ENCODE data around the gene ELF5. TPM values are rescaled to one million over a fixed set of nuclear protein-coding genes. Genes with fewer than 3 reads are reported as not detected.

ELF5 gene
- total and polyA plus RNA-seq, 10 of the 15 experiments (the other 5 are each of a cell fraction or from before 2014, with no cell fraction given): not detected

DNA sequence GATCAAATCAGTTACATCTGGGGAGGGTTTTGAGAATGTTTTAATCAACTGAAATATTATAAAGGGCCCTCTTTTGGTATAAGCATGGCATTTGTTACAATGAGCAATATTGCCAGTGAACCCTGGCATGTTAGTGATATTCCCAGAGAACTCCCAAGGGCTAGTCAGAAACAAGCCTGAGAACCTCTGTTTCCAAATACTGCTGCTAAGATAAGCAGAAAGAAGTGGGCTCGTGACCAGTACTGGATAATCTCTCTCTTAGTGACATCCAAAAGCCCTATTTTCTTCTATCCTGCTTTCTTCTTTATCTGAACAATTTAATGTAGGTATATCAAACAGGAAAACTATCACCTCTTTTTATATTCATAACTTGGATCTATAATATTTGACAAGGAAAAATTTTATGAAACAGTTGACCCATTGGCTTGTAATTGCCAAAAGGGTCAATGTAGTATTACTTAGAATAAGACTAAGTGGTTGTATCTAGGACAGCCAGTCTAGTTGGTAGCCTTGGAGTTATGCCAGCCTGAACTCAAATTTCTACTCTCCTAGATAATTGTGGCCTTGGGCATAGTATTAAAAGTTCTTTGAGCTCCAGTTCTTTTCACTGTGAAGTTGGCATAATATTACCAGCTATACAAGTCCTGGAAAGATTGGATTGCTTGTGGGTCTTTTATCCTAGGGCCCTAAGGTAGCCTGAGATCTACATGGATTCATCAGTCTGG lies 59.1 kb downstream of the ELF5 start:
- CTCF ChIA-PET: interaction anchor here (0.5 kb wide), 1 partner anchor 523 kb away, joined by 3 read pairs; no protein-coding TSS in a partner anchor
- POLR2A ChIA-PET: interaction anchor here (0.7 kb wide), 1 partner anchor 9 kb away, joined by 3 read pairs; no protein-coding TSS in a partner anchor
- intact Hi-C loops (cut with micrococcal nuclease; ENCODE audit: unreplicated experiment): no loop called here
- H3K79me2 ChIP-seq (ENCODE audit: control insufficient read depth, insufficient read depth, low read length): no peaks in the 10 kb centered on the region
- FAIRE-seq (no peak), DNase-seq (ENCODE audit: low read depth, low spot score) (no peak), ATAC-seq (no peak)
- WGBS (ENCODE audit: insufficient coverage, insufficient replicate concordance, low lambda C conversion rate, missing lambda C conversion rate): 95% methylated on average over 1 of the region's 1 CpG
- no TSS peak for BruUV-seq (replicated peaks)
- H3K27me3 ChIP-seq (replicated peaks in 1 of 2; ENCODE audit: control insufficient read depth in 2 of 2, insufficient read depth in 2 of 2, low read length in 1 of 2): no peaks in the 10 kb centered on the region
- no peaks in the 10 kb centered on the region for H3K4me1 ChIP-seq (ENCODE audit: control insufficient read depth, insufficient read depth, low read length)
- no peak overlapping the region for H3K4me3 ChIP-seq
- RAD21 ChIA-PET (ENCODE audit: unreplicated experiment): no interaction called here
- in situ Hi-C loops (cut with MboI): no loop called here
- H3K9ac ChIP-seq (ENCODE audit: control insufficient read depth, insufficient read depth, low read length): no peak overlapping the region
- H3K27ac ChIP-seq (ENCODE audit: control insufficient read depth, insufficient read depth): no peak overlapping the region
- SMC1A ChIA-PET (ENCODE audit: uncharacterized antibody, unreplicated experiment): interaction anchor here (0.7 to 1.8 kb wide), 3 partner anchors 8 to 16 kb away, joined by 3 to 6 read pairs (median 4); partner anchors contain the start of gene CAT
- H4K20me1 ChIP-seq (ENCODE audit: control insufficient read depth, insufficient read depth): no peaks in the 10 kb centered on the region
- no peak overlapping the region for H2AFZ ChIP-seq (ENCODE audit: control insufficient read depth, low read depth, low read length)
- no peak overlapping the region for H3K4me2 ChIP-seq (ENCODE audit: control insufficient read depth, insufficient read depth)
- no peaks in the 10 kb centered on the region; the same call in 2 of the 3 replicates for H3K9me3 ChIP-seq (replicated peaks; ENCODE audit: control insufficient read depth, insufficient read depth, low read length)
- H3K36me3 ChIP-seq (ENCODE audit: control insufficient read depth in 2 of 2, insufficient read depth in 2 of 2, low read length in 1 of 2): peaks cover 2 to 24% of the 10 kb centered on the region in 2 experiments; a peak in 3 of 4 replicates
- TF ChIP-seq, protein P1, sequence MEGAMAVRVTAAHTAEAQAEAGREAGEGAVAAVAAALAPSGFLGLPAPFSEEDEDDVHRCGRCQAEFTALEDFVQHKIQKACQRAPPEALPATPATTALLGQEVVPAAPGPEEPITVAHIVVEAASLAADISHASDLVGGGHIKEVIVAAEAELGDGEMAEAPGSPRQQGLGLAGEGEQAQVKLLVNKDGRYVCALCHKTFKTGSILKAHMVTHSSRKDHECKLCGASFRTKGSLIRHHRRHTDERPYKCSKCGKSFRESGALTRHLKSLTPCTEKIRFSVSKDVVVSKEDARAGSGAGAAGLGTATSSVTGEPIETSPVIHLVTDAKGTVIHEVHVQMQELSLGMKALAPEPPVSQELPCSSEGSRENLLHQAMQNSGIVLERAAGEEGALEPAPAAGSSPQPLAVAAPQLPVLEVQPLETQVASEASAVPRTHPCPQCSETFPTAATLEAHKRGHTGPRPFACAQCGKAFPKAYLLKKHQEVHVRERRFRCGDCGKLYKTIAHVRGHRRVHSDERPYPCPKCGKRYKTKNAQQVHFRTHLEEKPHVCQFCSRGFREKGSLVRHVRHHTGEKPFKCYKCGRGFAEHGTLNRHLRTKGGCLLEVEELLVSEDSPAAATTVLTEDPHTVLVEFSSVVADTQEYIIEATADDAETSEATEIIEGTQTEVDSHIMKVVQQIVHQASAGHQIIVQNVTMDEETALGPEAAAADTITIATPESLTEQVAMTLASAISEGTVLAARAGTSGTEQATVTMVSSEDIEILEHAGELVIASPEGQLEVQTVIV (IDR thresholded peaks at IDR 0.05; ENCODE audit: borderline replicate concordance, partially characterized antibody): no peak
- TF ChIP-seq EGR1 (IDR thresholded peaks at IDR 0.05; ENCODE audit: borderline replicate concordance in 1 of 2, low read depth in 2 of 2, low read length in 2 of 2): no peak
- no peak for TF ChIP-seq STAT3 (IDR thresholded peaks at IDR 0.05; ENCODE audit: low read depth, low read length)
- TF ChIP-seq, protein P2, sequence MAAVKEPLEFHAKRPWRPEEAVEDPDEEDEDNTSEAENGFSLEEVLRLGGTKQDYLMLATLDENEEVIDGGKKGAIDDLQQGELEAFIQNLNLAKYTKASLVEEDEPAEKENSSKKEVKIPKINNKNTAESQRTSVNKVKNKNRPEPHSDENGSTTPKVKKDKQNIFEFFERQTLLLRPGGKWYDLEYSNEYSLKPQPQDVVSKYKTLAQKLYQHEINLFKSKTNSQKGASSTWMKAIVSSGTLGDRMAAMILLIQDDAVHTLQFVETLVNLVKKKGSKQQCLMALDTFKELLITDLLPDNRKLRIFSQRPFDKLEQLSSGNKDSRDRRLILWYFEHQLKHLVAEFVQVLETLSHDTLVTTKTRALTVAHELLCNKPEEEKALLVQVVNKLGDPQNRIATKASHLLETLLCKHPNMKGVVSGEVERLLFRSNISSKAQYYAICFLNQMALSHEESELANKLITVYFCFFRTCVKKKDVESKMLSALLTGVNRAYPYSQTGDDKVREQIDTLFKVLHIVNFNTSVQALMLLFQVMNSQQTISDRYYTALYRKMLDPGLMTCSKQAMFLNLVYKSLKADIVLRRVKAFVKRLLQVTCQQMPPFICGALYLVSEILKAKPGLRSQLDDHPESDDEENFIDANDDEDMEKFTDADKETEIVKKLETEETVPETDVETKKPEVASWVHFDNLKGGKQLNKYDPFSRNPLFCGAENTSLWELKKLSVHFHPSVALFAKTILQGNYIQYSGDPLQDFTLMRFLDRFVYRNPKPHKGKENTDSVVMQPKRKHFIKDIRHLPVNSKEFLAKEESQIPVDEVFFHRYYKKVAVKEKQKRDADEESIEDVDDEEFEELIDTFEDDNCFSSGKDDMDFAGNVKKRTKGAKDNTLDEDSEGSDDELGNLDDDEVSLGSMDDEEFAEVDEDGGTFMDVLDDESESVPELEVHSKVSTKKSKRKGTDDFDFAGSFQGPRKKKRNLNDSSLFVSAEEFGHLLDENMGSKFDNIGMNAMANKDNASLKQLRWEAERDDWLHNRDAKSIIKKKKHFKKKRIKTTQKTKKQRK (IDR thresholded peaks at IDR 0.05; ENCODE audit: low read depth, low read length): no peak
- no peak for TF ChIP-seq BACH1 (IDR thresholded peaks at IDR 0.05; ENCODE audit: borderline replicate concordance)
- TF ChIP-seq ZNF207 (IDR thresholded peaks at IDR 0.05; ENCODE audit: borderline replicate concordance): no peak
- no peak for TF ChIP-seq SIX5 (IDR thresholded peaks at IDR 0.05; ENCODE audit: low read depth, low read length, severe bottlenecking)
- TF ChIP-seq, protein P3, sequence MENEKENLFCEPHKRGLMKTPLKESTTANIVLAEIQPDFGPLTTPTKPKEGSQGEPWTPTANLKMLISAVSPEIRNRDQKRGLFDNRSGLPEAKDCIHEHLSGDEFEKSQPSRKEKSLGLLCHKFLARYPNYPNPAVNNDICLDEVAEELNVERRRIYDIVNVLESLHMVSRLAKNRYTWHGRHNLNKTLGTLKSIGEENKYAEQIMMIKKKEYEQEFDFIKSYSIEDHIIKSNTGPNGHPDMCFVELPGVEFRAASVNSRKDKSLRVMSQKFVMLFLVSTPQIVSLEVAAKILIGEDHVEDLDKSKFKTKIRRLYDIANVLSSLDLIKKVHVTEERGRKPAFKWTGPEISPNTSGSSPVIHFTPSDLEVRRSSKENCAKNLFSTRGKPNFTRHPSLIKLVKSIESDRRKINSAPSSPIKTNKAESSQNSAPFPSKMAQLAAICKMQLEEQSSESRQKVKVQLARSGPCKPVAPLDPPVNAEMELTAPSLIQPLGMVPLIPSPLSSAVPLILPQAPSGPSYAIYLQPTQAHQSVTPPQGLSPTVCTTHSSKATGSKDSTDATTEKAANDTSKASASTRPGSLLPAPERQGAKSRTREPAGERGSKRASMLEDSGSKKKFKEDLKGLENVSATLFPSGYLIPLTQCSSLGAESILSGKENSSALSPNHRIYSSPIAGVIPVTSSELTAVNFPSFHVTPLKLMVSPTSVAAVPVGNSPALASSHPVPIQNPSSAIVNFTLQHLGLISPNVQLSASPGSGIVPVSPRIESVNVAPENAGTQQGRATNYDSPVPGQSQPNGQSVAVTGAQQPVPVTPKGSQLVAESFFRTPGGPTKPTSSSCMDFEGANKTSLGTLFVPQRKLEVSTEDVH (IDR thresholded peaks at IDR 0.05; ENCODE audit: low read depth, partially characterized antibody): no peak
- TF ChIP-seq HDAC2 (IDR thresholded peaks at IDR 0.05): no peak
- TF ChIP-seq IRF4 (IDR thresholded peaks at IDR 0.05; ENCODE audit: low read depth, low read length): no peak
- TF ChIP-seq SREBF2 (IDR thresholded peaks at IDR 0.05; ENCODE audit: low read length): no peak
- TF ChIP-seq SP1 (IDR thresholded peaks at IDR 0.05; ENCODE audit: low read depth, low read length): no peak
- no peak for TF ChIP-seq ZBED1 (IDR thresholded peaks at IDR 0.05; ENCODE audit: borderline replicate concordance)
- no peak for TF ChIP-seq MTA3 (IDR thresholded peaks at IDR 0.05; ENCODE audit: borderline replicate concordance, low read length)
- no peak for TF ChIP-seq KAT2A (conservative IDR thresholded peaks at IDR 0.05; ENCODE audit: control insufficient read depth, low read depth, low read length)
- TF ChIP-seq ESRRA (IDR thresholded peaks at IDR 0.05; ENCODE audit: low read length): no peak
